Breast epithelium (tissue), 3 donors: ENCODE measurements around the gene BMPER.

Experiments used
- CTCF ChIP-seq, 3 donors: fragments of 450-650 bp; IDR thresholded peaks; one replicate each; pipeline ENCODE4 v1.5.1; 2016 to 2017; ENCODE audit warnings: antibody characterized with exemption in 3 of 3, mild to moderate bottlenecking in 3 of 3, moderate library complexity in 3 of 3
- POLR2A ChIP-seq: fragments of 450-650 bp; IDR thresholded peaks from one replicate; pipeline ENCODE4 v1.6.1; 2016; ENCODE audit warnings: antibody characterized with exemption, mild to moderate bottlenecking, moderate library complexity

GRCh38 chr7:34140066-34140465 lies 234.7 kb downstream of the BMPER start:
- TF ChIP-seq CTCF (IDR thresholded peaks at IDR 0.05) (no peak), POLR2A (no peak)
